Activated gamma-delta T cell (primary cell): ENCODE measurements around the gene PURB.
"Not testable (repeated sequence)": the region's sequence is repeated elsewhere in the genome, so short reads cannot be mapped to it uniquely, and the experiment has no call there.

ENCODE experiments used
- DNase-seq: peaks from one replicate; lab custom pipeline; 2025; lab: John Stamatoyannopoulos, UW

Gene PURB

GRCh38 chr7:44891791-44892190 lies 6.5 kb upstream of the PURB start:
- no peak for DNase-seq

GRCh38 chr7:44891372-44891771 lies 6.0 kb upstream of the PURB start:
- DNase-seq, result no peak

- DNase-seq, result no peak
Measured at GRCh38 chr7:44889086-44889781, 3.9 kb upstream of the PURB start.

GRCh38 chr7:44887293-44887692 lies 2.0 kb upstream of the PURB start:
- DNase-seq, result no peak

GRCh38 chr7:44884621-44885393 lies 523 bp downstream of the PURB start:
- peak; percentile 50 for DNase-seq

GRCh38 chr7:44883961-44884620 lies 1.2 kb downstream of the PURB start:
- no peak for DNase-seq

GRCh38 chr7:44882899-44883298 lies 2.4 kb downstream of the PURB start:
- no peak for DNase-seq

GRCh38 chr7:44881610-44882009 lies 3.7 kb downstream of the PURB start:
- DNase-seq, result no peak

GRCh38 chr7:44881066-44881600 lies 4.2 kb downstream of the PURB start:
- no peak for DNase-seq

- DNase-seq, result no peak
Measured at GRCh38 chr7:44880317-44881018, 4.9 kb downstream of the PURB start.

GRCh38 chr7:44876393-44876792 lies 8.9 kb downstream of the PURB start:
- no peak for DNase-seq

GRCh38 chr7:44875241-44875640 lies 10.1 kb downstream of the PURB start:
- no peak for DNase-seq

- DNase-seq, result no peak
Measured at GRCh38 chr7:44872787-44873186, 12.5 kb downstream of the PURB start.

GRCh38 chr7:44871918-44872317 lies 13.4 kb downstream of the PURB start:
- DNase-seq, result not testable (repeated sequence)

- not testable (repeated sequence) for DNase-seq
Measured at GRCh38 chr7:44870780-44871179, 14.6 kb downstream of the PURB start.

GRCh38 chr7:44870336-44870735 lies 15.0 kb downstream of the PURB start:
- not testable (repeated sequence) for DNase-seq

GRCh38 chr7:44867073-44867995 lies 18.0 kb downstream of the PURB start:
- DNase-seq, result no peak

- DNase-seq, result not testable (repeated sequence)
Measured at GRCh38 chr7:44861949-44862348, 23.4 kb downstream of the PURB start.

GRCh38 chr7:44858161-44858560 lies 27.2 kb downstream of the PURB start:
- no peak for DNase-seq

- DNase-seq, result no peak
Measured at GRCh38 chr7:44854644-44855364, 30.5 kb downstream of the PURB start.
